ENCODE measurements around the gene ERMARD.

ERMARD gene

GRCh38 chr6:169766921-169767736, 15.7 kb downstream of the ERMARD start:
- no peak for TF ChIP-seq TARDBP (IDR thresholded peaks at IDR 0.05)
- TF ChIP-seq ARNT (IDR thresholded peaks at IDR 0.05), result no peak
- no peak for TF ChIP-seq NFRKB (IDR thresholded peaks at IDR 0.05)
- TF ChIP-seq L3MBTL2 (conservative IDR thresholded peaks at IDR 0.05), result no peak
- TF ChIP-seq ZNF384 (IDR thresholded peaks at IDR 0.05), result no peak
- TF ChIP-seq FOXM1 (IDR thresholded peaks at IDR 0.05; ENCODE audit: borderline replicate concordance), result no peak
- TF ChIP-seq LEF1 (IDR thresholded peaks at IDR 0.05; ENCODE audit: borderline replicate concordance), result no peak
- TF ChIP-seq SP1 (IDR thresholded peaks at IDR 0.05), result no peak
- TF ChIP-seq HDGF (IDR thresholded peaks at IDR 0.05; ENCODE audit: borderline replicate concordance), result no peak
- TF ChIP-seq ELF4 (IDR thresholded peaks at IDR 0.05), result no peak
- TF ChIP-seq FOXA1 (IDR thresholded peaks at IDR 0.05), result no peak
- no peak for TF ChIP-seq BHLHE40 (IDR thresholded peaks at IDR 0.05; ENCODE audit: borderline replicate concordance)
- no peak for TF ChIP-seq CTBP1 (IDR thresholded peaks at IDR 0.05; ENCODE audit: borderline replicate concordance)
- CTCF ChIA-PET, result no interaction called here
- no peak for DNase-seq (ENCODE audit: extremely low spot score)
- POLR2A ChIA-PET, result interaction anchor here (1.0 kb wide), 1 partner anchor 16 kb away, joined by 3 read pairs; the partner anchor contains the start of genes DYNLT2 and ERMARD

GRCh38 chr6:169774347-169774746, 22.9 kb downstream of the ERMARD start:
- ChIA-PET CTCF (interaction anchor here (2.3 kb wide), 1 partner anchor 16 kb away, joined by 7 read pairs; no protein-coding TSS in a partner anchor), POLR2A (no interaction called here)
- no peak for TF ChIP-seq ZNF384 (IDR thresholded peaks at IDR 0.05)
- no peak for TF ChIP-seq HDGF (IDR thresholded peaks at IDR 0.05; ENCODE audit: borderline replicate concordance)
- no peak for TF ChIP-seq TARDBP (IDR thresholded peaks at IDR 0.05)
- TF ChIP-seq CTBP1 (IDR thresholded peaks at IDR 0.05; ENCODE audit: borderline replicate concordance), result no peak
- no peak for DNase-seq (ENCODE audit: extremely low spot score)

- CTCF ChIA-PET, result no interaction called here
- DNase-seq (ENCODE audit: extremely low spot score), result peak; percentile 3
- no peak for TF ChIP-seq LEF1 (IDR thresholded peaks at IDR 0.05; ENCODE audit: borderline replicate concordance)
- no peak for TF ChIP-seq ELF4 (IDR thresholded peaks at IDR 0.05)
- TF ChIP-seq ZNF384 (IDR thresholded peaks at IDR 0.05), result no peak
- no peak for TF ChIP-seq FOXK2 (IDR thresholded peaks at IDR 0.05)
- TF ChIP-seq L3MBTL2 (conservative IDR thresholded peaks at IDR 0.05), result no peak
- TF ChIP-seq SUZ12 (IDR thresholded peaks at IDR 0.05), result no peak
- no peak for TF ChIP-seq NFRKB (IDR thresholded peaks at IDR 0.05)
- TF ChIP-seq TARDBP (IDR thresholded peaks at IDR 0.05), result no peak
- no peak for TF ChIP-seq CTBP1 (IDR thresholded peaks at IDR 0.05; ENCODE audit: borderline replicate concordance)
- TF ChIP-seq PKNOX1 (IDR thresholded peaks at IDR 0.05), result no peak
- TF ChIP-seq BHLHE40 (IDR thresholded peaks at IDR 0.05; ENCODE audit: borderline replicate concordance), result no peak
- TF ChIP-seq SP1 (IDR thresholded peaks at IDR 0.05), result no peak
- no peak for TF ChIP-seq HDGF (IDR thresholded peaks at IDR 0.05; ENCODE audit: borderline replicate concordance)
- TF ChIP-seq FOXA1 (IDR thresholded peaks at IDR 0.05), result no peak
- POLR2A ChIA-PET, result no interaction called here
These were observed 23.9 kb downstream of the ERMARD start for GRCh38 chr6:169775321-169775720.

GRCh38 chr6:169776379-169776778, 25.0 kb downstream of the ERMARD start:
- DNase-seq (ENCODE audit: extremely low spot score), result no peak
- no peak for TF ChIP-seq ELF4 (IDR thresholded peaks at IDR 0.05)
- no peak for TF ChIP-seq FOXA1 (IDR thresholded peaks at IDR 0.05)
- TF ChIP-seq L3MBTL2 (conservative IDR thresholded peaks at IDR 0.05), result no peak
- TF ChIP-seq ARNT (IDR thresholded peaks at IDR 0.05), result no peak
- TF ChIP-seq PKNOX1 (IDR thresholded peaks at IDR 0.05), result no peak
- ChIA-PET CTCF (no interaction called here), POLR2A (no interaction called here)

GRCh38 chr6:169777896-169778295, 26.5 kb downstream of the ERMARD start:
- ChIA-PET CTCF (no interaction called here), POLR2A (no interaction called here)
- DNase-seq (ENCODE audit: extremely low spot score), result no peak
- TF ChIP-seq HDGF (IDR thresholded peaks at IDR 0.05; ENCODE audit: borderline replicate concordance) (no peak), TARDBP (IDR thresholded peaks at IDR 0.05) (no peak), FOXK2 (IDR thresholded peaks at IDR 0.05) (no peak), SUZ12 (IDR thresholded peaks at IDR 0.05) (no peak), CTBP1 (IDR thresholded peaks at IDR 0.05; ENCODE audit: borderline replicate concordance) (no peak), L3MBTL2 (conservative IDR thresholded peaks at IDR 0.05) (no peak), ARNT (IDR thresholded peaks at IDR 0.05) (no peak)

- ChIA-PET POLR2A (no interaction called here), CTCF (no interaction called here)
- TF ChIP-seq FOXM1 (IDR thresholded peaks at IDR 0.05; ENCODE audit: borderline replicate concordance) (no peak), SUZ12 (IDR thresholded peaks at IDR 0.05) (no peak), HDGF (IDR thresholded peaks at IDR 0.05; ENCODE audit: borderline replicate concordance) (no peak), NFRKB (IDR thresholded peaks at IDR 0.05) (no peak), ZNF384 (IDR thresholded peaks at IDR 0.05) (no peak), BHLHE40 (IDR thresholded peaks at IDR 0.05; ENCODE audit: borderline replicate concordance) (no peak), ELF4 (IDR thresholded peaks at IDR 0.05) (no peak), LEF1 (IDR thresholded peaks at IDR 0.05; ENCODE audit: borderline replicate concordance) (no peak), SP1 (IDR thresholded peaks at IDR 0.05) (no peak), TARDBP (IDR thresholded peaks at IDR 0.05) (no peak), FOXK2 (IDR thresholded peaks at IDR 0.05) (no peak)
- no peak for DNase-seq (ENCODE audit: extremely low spot score)
These were observed 27.2 kb downstream of the ERMARD start for GRCh38 chr6:169778646-169779045.
